HEK293T (cell line): ENCODE results near the gene SASS6.

Experiments used
- ARNT ChIP-seq: fragments of 450-650 bp; IDR thresholded peaks from 2 replicates; pipeline ENCODE4 v1.6.1; 2017; ENCODE audit warnings: mild to moderate bottlenecking
- BHLHE40 ChIP-seq: fragments of 450-650 bp; IDR thresholded peaks from 2 replicates; pipeline ENCODE4 v1.6.1; 2016; ENCODE audit warnings: mild to moderate bottlenecking, moderate library complexity, borderline replicate concordance
- CTBP1 ChIP-seq: fragments of 450-650 bp; IDR thresholded peaks from 2 replicates; pipeline ENCODE4 v1.6.1; 2016; ENCODE audit warnings: borderline replicate concordance
- ELF4 ChIP-seq: fragments of 450-650 bp; IDR thresholded peaks from 2 replicates; pipeline ENCODE4 v1.6.1; 2017; ENCODE audit warnings: antibody characterized with exemption
- FOXA1 ChIP-seq: fragments of 450-650 bp; IDR thresholded peaks from 2 replicates; pipeline ENCODE4 v1.6.1; 2016; ENCODE audit warnings: mild to moderate bottlenecking
- FOXK2 ChIP-seq: fragments of 450-650 bp; IDR thresholded peaks from 2 replicates; pipeline ENCODE4 v1.6.1; 2016; ENCODE audit warnings: mild to moderate bottlenecking
- FOXM1 ChIP-seq: fragments of 450-650 bp; IDR thresholded peaks from 2 replicates; pipeline ENCODE4 v1.6.1; 2017; ENCODE audit warnings: mild to moderate bottlenecking, borderline replicate concordance
- HDGF ChIP-seq: fragments of 450-650 bp; IDR thresholded peaks from 2 replicates; pipeline ENCODE4 v1.6.1; 2017; ENCODE audit warnings: antibody characterized with exemption, borderline replicate concordance
- L3MBTL2 ChIP-seq: fragments of 450-650 bp; conservative IDR thresholded peaks from 2 replicates; pipeline ENCODE4 v1.6.1; 2016; ENCODE audit warnings: mild to moderate bottlenecking
- NFRKB ChIP-seq: fragments of 450-650 bp; IDR thresholded peaks from 2 replicates; pipeline ENCODE4 v1.6.1; 2016; ENCODE audit warnings: mild to moderate bottlenecking, moderate library complexity
- PKNOX1 ChIP-seq: fragments of 450-650 bp; IDR thresholded peaks from 2 replicates; pipeline ENCODE4 v1.6.1; 2016
- SP1 ChIP-seq: fragments of 450-650 bp; IDR thresholded peaks from 2 replicates; pipeline ENCODE4 v1.6.1; 2017
- SUZ12 ChIP-seq: fragments of 450-650 bp; IDR thresholded peaks from 2 replicates; pipeline ENCODE4 v1.6.1; 2016; ENCODE audit warnings: mild to moderate bottlenecking
- TARDBP ChIP-seq: fragments of 450-650 bp; IDR thresholded peaks from 2 replicates; pipeline ENCODE4 v1.6.1; 2016

GRCh38 chr1:100089082-100089481 lies 43.6 kb downstream of the SASS6 start:
- no peak for TF ChIP-seq HDGF
- TF ChIP-seq SP1 = no peak
- no peak for TF ChIP-seq FOXK2
- TF ChIP-seq L3MBTL2 = no peak
- TF ChIP-seq NFRKB = no peak
- no peak for TF ChIP-seq BHLHE40
- TF ChIP-seq FOXM1 = no peak
- TF ChIP-seq ELF4 = no peak
- no peak for TF ChIP-seq ARNT
- no peak for TF ChIP-seq PKNOX1
- no peak for TF ChIP-seq SUZ12
- no peak for TF ChIP-seq TARDBP
- TF ChIP-seq CTBP1 = no peak
- TF ChIP-seq FOXA1 = no peak
